A549 treated with GW870086 at 1 μM for 4 hours (cell line): ENCODE results near the gene STOX1. TPM values are rescaled to one million over a fixed set of nuclear protein-coding genes. Genes with fewer than 3 reads are reported as not detected.

Source experiments
- total RNA-seq: library from RNA; stranded (reverse); fragments of 200-300 nt; extraction: Qiagen RNA extraction; gene quantifications from 5 replicates; pipeline ENCODE4 v1.2.3, GENCODE V29; 2022; ENCODE audit warnings: low read depth

The STOX1 gene, protein sequence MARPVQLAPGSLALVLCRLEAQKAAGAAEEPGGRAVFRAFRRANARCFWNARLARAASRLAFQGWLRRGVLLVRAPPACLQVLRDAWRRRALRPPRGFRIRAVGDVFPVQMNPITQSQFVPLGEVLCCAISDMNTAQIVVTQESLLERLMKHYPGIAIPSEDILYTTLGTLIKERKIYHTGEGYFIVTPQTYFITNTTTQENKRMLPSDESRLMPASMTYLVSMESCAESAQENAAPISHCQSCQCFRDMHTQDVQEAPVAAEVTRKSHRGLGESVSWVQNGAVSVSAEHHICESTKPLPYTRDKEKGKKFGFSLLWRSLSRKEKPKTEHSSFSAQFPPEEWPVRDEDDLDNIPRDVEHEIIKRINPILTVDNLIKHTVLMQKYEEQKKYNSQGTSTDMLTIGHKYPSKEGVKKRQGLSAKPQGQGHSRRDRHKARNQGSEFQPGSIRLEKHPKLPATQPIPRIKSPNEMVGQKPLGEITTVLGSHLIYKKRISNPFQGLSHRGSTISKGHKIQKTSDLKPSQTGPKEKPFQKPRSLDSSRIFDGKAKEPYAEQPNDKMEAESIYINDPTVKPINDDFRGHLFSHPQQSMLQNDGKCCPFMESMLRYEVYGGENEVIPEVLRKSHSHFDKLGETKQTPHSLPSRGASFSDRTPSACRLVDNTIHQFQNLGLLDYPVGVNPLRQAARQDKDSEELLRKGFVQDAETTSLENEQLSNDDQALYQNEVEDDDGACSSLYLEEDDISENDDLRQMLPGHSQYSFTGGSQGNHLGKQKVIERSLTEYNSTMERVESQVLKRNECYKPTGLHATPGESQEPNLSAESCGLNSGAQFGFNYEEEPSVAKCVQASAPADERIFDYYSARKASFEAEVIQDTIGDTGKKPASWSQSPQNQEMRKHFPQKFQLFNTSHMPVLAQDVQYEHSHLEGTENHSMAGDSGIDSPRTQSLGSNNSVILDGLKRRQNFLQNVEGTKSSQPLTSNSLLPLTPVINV
- total RNA-seq = 0.24 to 0.80 TPM (median 0.65 TPM) in 5 replicates

DNA sequence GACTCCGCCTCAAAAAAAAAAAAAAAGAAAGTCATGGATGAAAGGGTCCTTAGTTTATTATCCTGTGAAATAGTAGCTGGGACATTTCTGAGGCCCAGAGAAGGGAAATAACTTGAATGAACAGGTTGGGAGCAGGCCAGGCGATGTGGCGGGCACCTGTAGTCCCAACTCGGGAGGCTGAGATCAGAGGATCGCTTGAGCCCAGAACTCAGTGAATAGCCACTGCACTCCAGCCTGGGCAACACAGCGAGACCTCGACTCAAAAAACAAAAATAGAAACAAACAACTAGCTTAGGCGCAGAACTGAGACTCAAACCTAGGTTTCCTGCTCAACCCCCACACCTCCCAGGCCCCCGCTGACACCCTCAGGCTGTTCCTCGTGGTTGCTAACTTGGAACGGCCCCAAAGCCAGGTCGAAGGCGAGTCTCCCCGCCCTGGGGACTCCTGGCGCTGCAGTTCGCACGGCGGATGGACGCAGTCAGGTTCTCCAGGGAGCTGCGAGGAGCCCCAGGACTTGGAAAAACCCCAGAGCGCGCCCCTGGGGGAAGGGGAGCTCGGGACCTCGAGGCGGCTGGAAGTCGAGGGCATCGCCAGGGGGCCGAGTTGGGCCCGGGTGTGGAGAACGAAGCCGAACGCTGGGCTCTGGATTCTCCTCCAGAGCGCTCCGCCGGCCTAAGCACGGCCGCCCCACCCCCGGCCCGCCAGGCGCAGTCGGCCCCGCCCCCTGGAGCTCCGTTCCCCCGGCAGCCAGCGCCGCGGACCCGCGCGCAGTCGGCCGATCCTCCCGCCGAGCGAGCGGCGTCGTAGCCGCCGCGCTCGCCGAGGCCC lies at the start of gene STOX1:
Gene STOX1, plus strand, starts transcription at position 768 of the 828 bp plus-strand sequence. CDS start 93 bp downstream, outside the sequence.

DNA sequence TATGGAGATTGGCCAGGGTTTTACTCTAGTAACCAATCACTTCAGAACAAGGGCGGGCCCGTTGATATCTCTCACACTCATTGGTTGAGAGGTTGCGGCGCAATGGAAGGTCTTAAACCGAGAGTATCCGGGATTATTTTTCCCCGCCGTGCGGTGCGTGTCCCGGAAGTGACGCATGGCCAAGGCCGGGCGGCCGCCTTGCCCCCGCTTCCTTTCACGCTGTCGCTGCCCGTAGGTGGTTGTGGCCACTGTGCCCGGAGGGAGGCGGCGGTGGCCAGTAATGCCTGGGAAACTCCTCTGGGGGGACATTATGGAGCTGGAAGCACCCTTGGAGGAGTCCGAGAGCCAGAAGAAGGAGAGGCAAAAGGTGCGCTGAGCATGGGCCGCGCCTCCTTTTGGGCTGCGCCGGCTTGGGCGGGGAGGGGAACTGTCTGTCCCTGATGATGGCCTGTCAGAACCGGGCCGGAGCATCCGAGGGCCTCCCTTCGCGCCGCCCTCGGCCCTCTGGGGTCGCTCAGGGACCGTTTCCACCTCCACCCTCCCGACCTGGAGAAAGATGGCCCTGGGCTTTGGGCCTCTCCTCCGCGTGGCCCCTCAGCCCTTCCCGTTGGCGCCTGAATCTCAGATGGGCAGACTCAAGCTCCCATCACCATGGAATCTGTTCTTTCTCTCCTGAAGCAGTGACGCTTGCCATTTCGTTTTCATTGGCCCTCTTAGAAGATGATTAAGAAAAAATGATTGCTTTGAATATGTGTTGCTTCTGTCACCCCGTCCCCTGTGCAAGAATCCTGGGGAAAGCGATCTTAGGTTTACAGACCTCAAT lies 74.0 kb downstream of the STOX1 start, which contains the start of gene DDX50:
Gene DDX50, plus strand, starts transcription at position 211 of the 823 bp plus-strand sequence. Its CDS starts 70 bp downstream, at position 281.

Other genes starting within 250 kb of the STOX1 start
- 54.7 to 63.7 TPM (median 61.3 TPM) in 5 replicates for gene CCAR1, start 106.3 kb upstream of the STOX1 start, total RNA-seq
- gene DDX50, start 73.8 kb downstream of the STOX1 start, total RNA-seq = 29.1 to 37.6 TPM (median 33.9 TPM) in 5 replicates
- gene DDX21, start 128.6 kb downstream of the STOX1 start, total RNA-seq = 109 to 150 TPM (median 135 TPM) in 5 replicates
- 36.8 to 45.0 TPM (median 43.3 TPM) in 5 replicates for gene KIFBP, start 161.3 kb downstream of the STOX1 start, total RNA-seq